Kidney glomerular epithelial cell (primary cell): Measurements from ENCODE around the gene PLEKHG1.

Experiments
- DNase-seq: peaks from one replicate; lab custom pipeline; 2025; lab: John Stamatoyannopoulos, UW

The PLEKHG1 gene

GRCh38 chr6:150640556-150641209 lies 41.0 kb downstream of the PLEKHG1 start:
- DNase-seq: no peak

GRCh38 chr6:150641398-150642139 lies 41.9 kb downstream of the PLEKHG1 start:
- DNase-seq: no peak

GRCh38 chr6:150646228-150646627 lies 46.5 kb downstream of the PLEKHG1 start:
- no peak for DNase-seq

GRCh38 chr6:150647051-150647450 lies 47.4 kb downstream of the PLEKHG1 start:
- no peak for DNase-seq
